GM12865 (cell line): ENCODE results near the gene CTDSP1.

Experiments used
- DNase-seq: peaks from one replicate; pipeline ENCODE4 v3.0.0; 2010; ENCODE audit warnings: low read depth
- H3K4me3 ChIP-seq: 2 replicates; pipeline ENCODE4 v1.5.1; 2011; ENCODE audit warnings: mild to moderate bottlenecking, low read depth, low read length, control low read depth
- TF ChIP-seq, protein P1 (sequence below): IDR thresholded peaks from 2 replicates; pipeline ENCODE4 v1.5.1; 2011; ENCODE audit warnings: low read length, control low read depth, low read depth, inconsistent platforms; ENCODE audit not compliant: insufficient read depth; ENCODE audit errors: missing control alignments

The CTDSP1 gene, protein sequence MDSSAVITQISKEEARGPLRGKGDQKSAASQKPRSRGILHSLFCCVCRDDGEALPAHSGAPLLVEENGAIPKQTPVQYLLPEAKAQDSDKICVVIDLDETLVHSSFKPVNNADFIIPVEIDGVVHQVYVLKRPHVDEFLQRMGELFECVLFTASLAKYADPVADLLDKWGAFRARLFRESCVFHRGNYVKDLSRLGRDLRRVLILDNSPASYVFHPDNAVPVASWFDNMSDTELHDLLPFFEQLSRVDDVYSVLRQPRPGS

DNA sequence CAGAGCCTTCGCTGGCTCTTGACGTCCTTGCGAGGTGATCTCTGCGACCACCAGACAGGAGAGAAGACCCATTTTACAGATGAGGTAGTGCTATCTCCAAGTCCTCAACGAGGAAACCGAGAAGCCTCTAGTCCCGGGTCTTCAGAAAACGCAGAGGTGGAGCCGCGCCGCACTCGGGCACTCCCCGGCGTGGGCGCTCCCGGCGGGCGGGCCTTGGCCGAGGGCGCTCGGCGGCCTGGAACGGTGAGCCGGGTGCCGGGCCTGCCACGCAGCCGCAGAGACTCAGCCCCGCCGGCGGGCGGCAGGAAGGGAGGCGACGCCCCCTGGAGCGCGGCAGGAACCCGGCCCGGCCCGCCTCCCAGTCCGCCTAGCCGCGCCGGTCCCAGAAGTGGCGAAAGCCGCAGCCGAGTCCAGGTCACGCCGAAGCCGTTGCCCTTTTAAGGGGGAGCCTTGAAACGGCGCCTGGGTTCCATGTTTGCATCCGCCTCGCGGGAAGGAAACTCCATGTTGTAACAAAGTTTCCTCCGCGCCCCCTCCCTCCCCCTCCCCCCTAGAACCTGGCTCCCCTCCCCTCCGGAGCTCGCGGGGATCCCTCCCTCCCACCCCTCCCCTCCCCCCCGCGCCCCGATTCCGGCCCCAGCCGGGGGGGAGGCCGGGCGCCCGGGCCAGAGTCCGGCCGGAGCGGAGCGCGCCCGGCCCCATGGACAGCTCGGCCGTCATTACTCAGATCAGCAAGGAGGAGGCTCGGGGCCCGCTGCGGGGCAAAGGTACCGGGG, at the start of gene CTDSP1:
Gene CTDSP1, plus strand, starts transcription at position 478 of the 776 bp plus-strand sequence. Its CDS starts 223 bp downstream, at position 701.
- peak; percentile 98 for DNase-seq
- TF ChIP-seq, protein P1, sequence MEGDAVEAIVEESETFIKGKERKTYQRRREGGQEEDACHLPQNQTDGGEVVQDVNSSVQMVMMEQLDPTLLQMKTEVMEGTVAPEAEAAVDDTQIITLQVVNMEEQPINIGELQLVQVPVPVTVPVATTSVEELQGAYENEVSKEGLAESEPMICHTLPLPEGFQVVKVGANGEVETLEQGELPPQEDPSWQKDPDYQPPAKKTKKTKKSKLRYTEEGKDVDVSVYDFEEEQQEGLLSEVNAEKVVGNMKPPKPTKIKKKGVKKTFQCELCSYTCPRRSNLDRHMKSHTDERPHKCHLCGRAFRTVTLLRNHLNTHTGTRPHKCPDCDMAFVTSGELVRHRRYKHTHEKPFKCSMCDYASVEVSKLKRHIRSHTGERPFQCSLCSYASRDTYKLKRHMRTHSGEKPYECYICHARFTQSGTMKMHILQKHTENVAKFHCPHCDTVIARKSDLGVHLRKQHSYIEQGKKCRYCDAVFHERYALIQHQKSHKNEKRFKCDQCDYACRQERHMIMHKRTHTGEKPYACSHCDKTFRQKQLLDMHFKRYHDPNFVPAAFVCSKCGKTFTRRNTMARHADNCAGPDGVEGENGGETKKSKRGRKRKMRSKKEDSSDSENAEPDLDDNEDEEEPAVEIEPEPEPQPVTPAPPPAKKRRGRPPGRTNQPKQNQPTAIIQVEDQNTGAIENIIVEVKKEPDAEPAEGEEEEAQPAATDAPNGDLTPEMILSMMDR: no peak
- peak within 1 kb of the TSS; percentile 91 for H3K4me3 ChIP-seq

DNA sequence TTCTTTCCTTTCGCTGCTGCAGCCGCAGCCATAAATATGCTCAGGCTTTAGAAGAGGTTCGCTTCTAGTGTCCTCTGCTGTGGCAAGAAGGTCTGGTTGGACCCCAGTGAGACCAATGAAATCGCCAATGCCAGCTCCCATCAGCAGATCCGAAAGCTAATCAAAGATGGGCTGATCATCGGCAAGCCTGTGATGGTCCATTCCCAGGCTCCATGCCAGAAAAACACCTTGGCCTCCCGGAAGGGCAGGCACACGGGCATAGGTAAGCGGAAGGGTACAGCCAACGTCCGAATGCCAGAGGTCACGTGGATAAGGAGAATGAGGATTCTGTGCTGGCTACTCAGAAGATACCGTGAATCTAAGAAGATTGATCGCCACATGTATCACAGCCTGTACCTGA, 45.6 kb upstream of the CTDSP1 start:
- TF ChIP-seq, protein P1: no peak
- DNase-seq: no peak

DNA sequence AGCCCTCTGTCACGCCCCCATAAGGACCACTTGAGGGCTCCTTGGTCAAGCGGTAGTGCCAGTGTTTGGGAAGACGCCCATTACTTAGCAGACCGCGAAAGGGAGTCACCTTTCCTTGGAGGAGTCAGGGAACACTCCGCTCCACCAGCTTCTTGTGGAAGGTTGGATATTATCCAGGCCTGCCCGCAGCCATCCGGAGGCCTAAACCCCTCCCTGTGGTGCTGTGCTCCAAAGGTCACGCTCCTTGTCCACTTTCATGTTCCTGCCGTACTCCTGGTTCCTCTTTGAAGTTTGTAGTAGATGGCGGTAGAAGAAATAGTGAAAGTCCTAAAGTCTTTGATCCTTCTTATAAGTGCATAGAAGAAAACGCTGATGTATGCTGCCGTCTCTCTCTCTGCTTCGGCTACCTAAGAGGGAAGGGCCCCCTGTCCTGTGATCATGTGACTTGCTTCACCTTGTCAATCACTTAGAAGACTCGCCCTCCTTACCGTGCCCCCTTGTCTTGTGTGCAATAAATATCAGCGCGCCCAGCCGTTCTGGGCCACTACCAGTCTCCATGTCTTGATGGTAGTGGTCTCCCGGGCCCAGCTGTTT, 44.7 kb upstream of the CTDSP1 start:
- DNase-seq: no peak
- TF ChIP-seq, protein P1: no peak
- no peak overlapping the region for H3K4me3 ChIP-seq

More for the DNA sequence above, 45.6 kb upstream of the CTDSP1 start:
- no peak overlapping the region for H3K4me3 ChIP-seq

DNA sequence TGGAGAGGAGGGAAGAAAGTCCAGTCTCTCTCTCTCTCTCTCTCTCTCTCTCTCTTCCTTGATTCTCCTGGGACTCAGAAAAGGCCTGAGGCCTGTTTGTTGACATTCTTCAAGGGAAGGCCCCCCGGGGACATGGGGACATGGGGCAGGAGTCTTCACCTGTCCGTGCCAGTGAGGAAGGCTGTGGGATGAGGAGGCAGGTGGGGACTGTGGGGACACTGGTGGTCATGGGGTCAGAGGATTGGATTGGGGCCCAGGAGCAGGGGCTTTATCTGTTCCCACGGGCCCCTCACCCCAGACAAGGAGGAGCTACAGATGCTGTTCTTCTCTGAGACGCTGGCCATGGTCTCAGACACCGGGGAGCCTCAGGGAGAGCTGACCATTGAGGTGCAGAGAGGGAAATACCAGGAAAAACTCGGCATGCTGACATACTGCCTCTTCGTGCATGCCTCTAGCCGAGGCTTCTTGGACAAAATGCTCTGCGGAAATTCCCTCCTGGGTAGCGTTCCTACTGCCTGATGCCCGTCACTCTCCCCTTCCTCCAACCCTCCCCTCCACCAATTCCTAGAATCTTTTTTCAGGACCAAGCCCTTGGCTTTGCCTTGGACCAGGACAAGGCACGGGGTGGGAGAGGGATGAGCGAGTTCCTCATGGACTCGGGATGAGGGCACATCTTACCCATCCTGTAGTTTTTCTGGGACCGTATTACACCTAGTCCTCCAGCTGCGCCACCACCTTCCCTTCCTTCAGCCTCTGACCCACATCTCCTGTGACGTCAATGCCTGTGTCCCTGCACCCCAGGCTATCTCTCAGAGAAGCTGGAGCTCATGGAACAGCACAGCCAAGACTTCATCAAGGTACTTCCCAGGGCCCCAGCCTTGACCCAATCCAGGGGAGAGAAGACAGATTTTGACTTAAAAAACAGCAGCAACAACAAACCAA, 42.2 kb upstream of the CTDSP1 start:
- DNase-seq: no peak
- TF ChIP-seq, protein P1: no peak
- no peak overlapping the region for H3K4me3 ChIP-seq

DNA sequence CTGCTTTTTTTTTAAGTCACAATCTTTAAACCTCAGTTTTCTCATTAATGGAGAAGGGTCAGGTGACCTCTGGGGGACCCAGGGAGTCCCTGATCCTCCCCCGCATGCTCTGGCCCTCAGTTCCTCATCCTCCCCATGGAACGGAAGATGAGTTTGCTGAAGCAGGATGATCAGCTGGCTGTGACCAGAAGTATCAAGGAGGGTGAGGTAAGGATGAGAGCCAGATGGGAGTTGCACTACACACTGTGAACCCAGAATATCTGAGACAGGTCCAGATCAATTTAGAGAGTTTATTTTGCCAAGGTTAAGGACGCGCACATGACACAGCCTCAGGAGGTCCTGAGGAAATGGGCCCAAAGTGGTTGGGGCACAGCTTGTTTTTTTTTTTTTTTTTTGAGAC, 39.2 kb upstream of the CTDSP1 start:
- TF ChIP-seq, protein P1: no peak
- DNase-seq: no peak
- H3K4me3 ChIP-seq: no peak overlapping the region

DNA sequence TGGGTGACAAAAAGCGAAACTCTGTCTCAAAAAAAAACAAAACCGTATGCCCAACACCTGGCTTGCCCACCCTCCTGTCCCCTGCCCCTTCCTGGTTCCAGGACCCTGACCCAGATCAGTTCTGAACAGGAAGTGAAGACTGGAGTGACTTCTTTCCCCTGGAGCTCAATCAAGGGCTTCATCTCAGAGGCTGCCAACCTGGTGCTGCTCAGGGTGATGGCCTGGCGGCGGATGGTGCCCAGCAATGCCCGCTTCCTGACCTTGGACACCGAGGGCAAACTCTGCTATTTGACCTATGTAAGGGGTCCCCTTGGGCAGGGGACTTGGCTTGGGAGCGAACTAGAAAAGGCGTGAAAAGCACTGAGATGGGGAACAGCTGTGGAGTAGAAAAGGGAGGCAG, 37.1 kb upstream of the CTDSP1 start:
- DNase-seq: peak; percentile 51
- no peak overlapping the region for H3K4me3 ChIP-seq

More for the DNA sequence above, 37.1 kb upstream of the CTDSP1 start:
- TF ChIP-seq, protein P1: no peak
